ENCODE data around the gene SREBF2.
"Not testable (repeated sequence)": the region's sequence is repeated elsewhere in the genome, so short reads cannot be mapped to it uniquely, and the experiment has no call there.

The SREBF2 gene

GRCh38 chr22:41833369-41834004 lies 582 bp downstream of the SREBF2 start:
- DNase-seq (ENCODE audit: low read depth) = peak; percentile 61

DNA sequence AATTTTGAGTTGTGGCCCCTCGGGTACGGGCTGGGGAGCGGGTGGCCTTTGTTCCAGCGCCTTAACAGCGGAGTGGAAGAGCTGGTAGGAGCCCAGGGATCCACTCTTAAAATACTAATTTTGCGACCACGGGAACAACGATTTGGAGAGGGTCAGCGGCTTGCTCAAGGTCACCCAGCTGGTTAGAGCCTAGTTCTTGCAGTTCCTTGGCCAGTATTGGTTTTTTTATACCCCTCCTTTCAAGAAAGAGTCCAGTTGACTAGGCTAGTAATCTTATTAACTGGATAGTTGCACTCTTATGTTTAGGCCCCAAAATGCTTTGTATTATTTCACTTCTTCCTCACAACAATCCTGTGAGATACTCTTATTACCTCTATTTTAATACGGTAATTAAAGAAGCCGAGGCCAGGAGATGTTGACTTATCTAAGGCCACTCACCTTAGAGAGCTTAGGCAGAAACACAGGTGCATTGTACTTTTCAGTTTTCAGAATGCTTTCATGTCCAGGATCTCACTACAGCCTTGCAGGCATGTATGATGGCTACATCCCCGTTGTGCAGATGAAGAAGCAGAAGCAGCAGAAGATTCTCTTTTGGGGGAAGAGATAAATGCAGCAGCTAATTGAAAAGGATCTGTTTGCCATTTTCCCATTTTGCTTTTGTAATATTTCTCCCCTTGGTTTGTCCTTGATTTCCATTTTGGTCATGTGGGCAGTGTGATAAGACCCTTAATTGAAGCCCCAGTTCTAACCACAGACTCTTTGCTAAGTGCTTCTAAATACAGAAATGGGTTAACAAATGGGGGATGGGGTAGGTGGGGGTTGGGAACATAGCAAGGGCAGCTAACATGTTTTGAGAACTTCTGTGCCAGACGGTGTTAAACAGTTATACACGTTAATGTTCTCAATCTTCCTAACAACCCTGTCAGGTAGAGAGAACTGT lies 1.4 kb downstream of the SREBF2 start:
- TF ChIP-seq CTCF (IDR thresholded peaks at IDR 0.05; ENCODE audit: low read depth, low read length) (no peak), POLR2A (IDR thresholded peaks at IDR 0.05; ENCODE audit: extremely low read depth, insufficient read length) (no peak), MYC (IDR thresholded peaks at IDR 0.05; ENCODE audit: low read depth, low read length) (no peak)
- TF ChIP-seq, protein P1, sequence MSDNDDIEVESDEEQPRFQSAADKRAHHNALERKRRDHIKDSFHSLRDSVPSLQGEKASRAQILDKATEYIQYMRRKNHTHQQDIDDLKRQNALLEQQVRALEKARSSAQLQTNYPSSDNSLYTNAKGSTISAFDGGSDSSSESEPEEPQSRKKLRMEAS (IDR thresholded peaks at IDR 0.05; ENCODE audit: low read depth, low read length) = no peak
- peak overlapping the region; percentile 92 for H3K4me3 ChIP-seq (ENCODE audit: low read depth, low read length)
- DNase-seq (ENCODE audit: low read depth) = peak; percentile 39

More at GRCh38 chr22:41833369-41834004, 582 bp downstream of the SREBF2 start:
- peak overlapping the region; percentile 92 for H3K4me3 ChIP-seq (ENCODE audit: low read depth, low read length)
- no peak for TF ChIP-seq CTCF (IDR thresholded peaks at IDR 0.05; ENCODE audit: low read depth, low read length)
- TF ChIP-seq, protein P1 (IDR thresholded peaks at IDR 0.05; ENCODE audit: low read depth, low read length) = no peak

DNA sequence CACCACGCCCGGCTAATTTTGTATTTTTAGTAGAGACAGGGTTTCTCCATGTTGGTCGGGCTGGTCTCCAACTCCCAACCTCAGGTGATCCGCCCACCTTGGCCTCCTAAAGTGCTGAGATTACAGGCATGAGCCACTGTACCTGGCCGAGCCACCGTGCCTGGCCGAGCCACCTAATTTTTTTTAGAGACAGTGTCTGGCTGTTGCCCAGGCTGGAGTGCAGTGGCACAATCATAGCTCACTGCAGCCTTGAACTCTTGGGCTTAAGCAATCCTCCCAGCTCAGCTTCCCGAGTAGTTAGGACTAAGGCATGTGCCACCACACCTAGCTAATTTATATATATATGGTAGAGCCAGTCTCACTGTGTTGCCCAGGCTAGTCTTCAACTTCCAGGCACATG lies 2.6 kb downstream of the SREBF2 start:
- H3K4me3 ChIP-seq (ENCODE audit: low read depth, low read length); DNase-seq (ENCODE audit: low read depth): not testable (repeated sequence)

- TF ChIP-seq, protein P1 (IDR thresholded peaks at IDR 0.05; ENCODE audit: low read depth, low read length) = no peak
- TF ChIP-seq POLR2A (IDR thresholded peaks at IDR 0.05; ENCODE audit: extremely low read depth, insufficient read length) = no peak
- TF ChIP-seq MYC (IDR thresholded peaks at IDR 0.05; ENCODE audit: low read depth, low read length) = no peak
- no peak for TF ChIP-seq CTCF (IDR thresholded peaks at IDR 0.05; ENCODE audit: low read depth, low read length)
- no peak for DNase-seq (ENCODE audit: low read depth)
- no peak overlapping the region for H3K4me3 ChIP-seq (ENCODE audit: low read depth, low read length)
Observed at GRCh38 chr22:41836551-41836950, 3.6 kb downstream of the SREBF2 start.

DNA sequence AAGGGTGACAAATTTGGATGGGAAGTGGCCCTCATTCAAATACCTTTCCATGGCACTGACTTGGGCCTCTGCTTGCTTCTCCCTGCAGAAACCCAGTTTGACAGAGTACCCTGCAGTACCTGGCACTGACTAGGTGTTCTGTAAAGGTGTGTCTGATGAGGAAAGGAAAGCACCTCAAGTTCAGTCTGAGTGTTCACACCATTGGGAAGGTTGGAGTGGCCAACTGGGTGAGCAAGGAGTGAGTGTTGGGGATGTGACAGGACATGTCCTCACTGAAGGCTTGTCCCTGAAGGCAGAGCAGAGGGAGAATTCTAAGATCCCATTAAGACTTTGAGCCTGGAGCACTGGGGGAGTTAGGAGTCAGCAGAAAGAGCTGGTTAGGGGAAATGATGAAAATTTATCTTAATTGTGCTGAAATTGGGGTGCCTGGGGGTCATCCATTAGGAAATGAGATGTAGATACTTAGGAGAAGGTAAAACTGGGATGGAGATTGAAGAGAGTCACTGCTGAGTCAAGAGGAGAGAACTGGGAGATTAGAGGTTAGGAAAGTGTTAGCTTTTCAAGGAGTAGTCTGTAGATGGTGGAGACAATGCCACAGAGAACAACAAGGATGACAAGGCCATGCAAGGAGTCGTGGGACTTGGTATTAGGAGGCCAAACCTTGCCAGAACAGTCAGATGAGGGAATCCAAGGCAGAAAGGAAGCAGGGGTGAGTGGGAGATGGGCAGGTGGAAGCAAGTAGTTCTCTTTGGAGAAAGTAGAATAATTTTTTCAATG lies 6.1 kb downstream of the SREBF2 start:
- H3K4me3 ChIP-seq (ENCODE audit: low read depth, low read length) = no peak overlapping the region
- TF ChIP-seq CTCF (IDR thresholded peaks at IDR 0.05; ENCODE audit: low read depth, low read length) (no peak), POLR2A (IDR thresholded peaks at IDR 0.05; ENCODE audit: extremely low read depth, insufficient read length) (no peak), MYC (IDR thresholded peaks at IDR 0.05; ENCODE audit: low read depth, low read length) (no peak)
- TF ChIP-seq, protein P1 (IDR thresholded peaks at IDR 0.05; ENCODE audit: low read depth, low read length) = no peak
- DNase-seq (ENCODE audit: low read depth) = no peak

GRCh38 chr22:41840216-41840615 lies 7.3 kb downstream of the SREBF2 start:
- DNase-seq (ENCODE audit: low read depth) = no peak
- H3K4me3 ChIP-seq (ENCODE audit: low read depth, low read length) = no peak overlapping the region
- TF ChIP-seq POLR2A (IDR thresholded peaks at IDR 0.05; ENCODE audit: extremely low read depth, insufficient read length) (no peak), MYC (IDR thresholded peaks at IDR 0.05; ENCODE audit: low read depth, low read length) (no peak), CTCF (IDR thresholded peaks at IDR 0.05; ENCODE audit: low read depth, low read length) (no peak)
- TF ChIP-seq, protein P1 (IDR thresholded peaks at IDR 0.05; ENCODE audit: low read depth, low read length) = no peak
